ENCODE measurements around the gene MRPL50.

GRCh38 chr9:101369286-101369685 lies 29.1 kb downstream of the MRPL50 start:
- TF ChIP-seq CTCF (conservative IDR thresholded peaks at IDR 0.05; ENCODE audit: low read depth in 2 of 2) (no peak), POLR2AphosphoS5 (IDR thresholded peaks at IDR 0.05; ENCODE audit: low read depth) (no peak), REST (IDR thresholded peaks at IDR 0.05; ENCODE audit: unreplicated experiment) (no peak), ZNF331 (CRISPR knock-in tag; IDR thresholded peaks at IDR 0.05; ENCODE audit: low read depth) (no peak), CREB1 (CRISPR knock-in tag; IDR thresholded peaks at IDR 0.05; ENCODE audit: low read depth) (no peak), EZH2phosphoT487 (IDR thresholded peaks at IDR 0.05; ENCODE audit: unreplicated experiment) (no peak), EZH2 (IDR thresholded peaks at IDR 0.05; ENCODE audit: low read depth, unreplicated experiment) (no peak), ETS1 (IDR thresholded peaks at IDR 0.05) (no peak), JUNB (IDR thresholded peaks at IDR 0.05; ENCODE audit: unreplicated experiment) (no peak), ZNF114 (CRISPR knock-in tag; IDR thresholded peaks at IDR 0.05) (no peak), ZNF462 (CRISPR knock-in tag; IDR thresholded peaks at IDR 0.05) (no peak), NANOG (IDR thresholded peaks at IDR 0.05; ENCODE audit: borderline replicate concordance) (no peak)

Data from GM23338 (cell line).